Measurements from ENCODE around the gene KLHDC7B.
A peak's percentile ranks its signal among the peaks of the same experiment; 100 is the strongest.

The KLHDC7B gene

GRCh38 chr22:50572965-50573364 is 27.3 kb downstream of the KLHDC7B start:
- H3K36me3 ChIP-seq (ENCODE audit: insufficient read depth, low read length), result no peaks in the 10 kb centered on the region
- no peak overlapping the region for H3K4me3 ChIP-seq (ENCODE audit: low read length)
- no peak overlapping the region for H3K9ac ChIP-seq (ENCODE audit: low read depth, low read length)
- no peaks in the 10 kb centered on the region for H3K4me1 ChIP-seq (ENCODE audit: control insufficient read depth, insufficient read depth, low read length)
- H3K27me3 ChIP-seq (ENCODE audit: control insufficient read depth, insufficient read depth, low read length), result no peaks in the 10 kb centered on the region
- no peaks in the 10 kb centered on the region for H3K9me3 ChIP-seq (replicated peaks; ENCODE audit: low read length)
- H3K4me2 ChIP-seq (ENCODE audit: low read length), result no peak overlapping the region

GRCh38 chr22:50573491-50574382 is 28.0 kb downstream of the KLHDC7B start:
- no peak overlapping the region for H3K4me3 ChIP-seq (ENCODE audit: low read length)
- no peak overlapping the region for H3K9ac ChIP-seq (ENCODE audit: low read depth, low read length)
- H3K9me3 ChIP-seq (replicated peaks; ENCODE audit: low read length), result no peaks in the 10 kb centered on the region
- no peaks in the 10 kb centered on the region for H3K36me3 ChIP-seq (ENCODE audit: insufficient read depth, low read length)
- no peaks in the 10 kb centered on the region for H3K27me3 ChIP-seq (ENCODE audit: control insufficient read depth, insufficient read depth, low read length)
- H3K4me1 ChIP-seq (ENCODE audit: control insufficient read depth, insufficient read depth, low read length), result peaks cover 8% of the 10 kb centered on the region
- H3K4me2 ChIP-seq (ENCODE audit: low read length), result no peak overlapping the region

GRCh38 chr22:50574383-50574755 is 28.7 kb downstream of the KLHDC7B start:
- Histone ChIP-seq H3K4me2 (ENCODE audit: low read length) (no peak overlapping the region), H3K9me3 (replicated peaks; ENCODE audit: low read length) (no peaks in the 10 kb centered on the region), H3K27me3 (ENCODE audit: control insufficient read depth, insufficient read depth, low read length) (no peaks in the 10 kb centered on the region), H3K9ac (ENCODE audit: low read depth, low read length) (no peak overlapping the region), H3K4me1 (ENCODE audit: control insufficient read depth, insufficient read depth, low read length) (peaks cover 14% of the 10 kb centered on the region), H3K36me3 (ENCODE audit: insufficient read depth, low read length) (no peaks in the 10 kb centered on the region), H3K4me3 (ENCODE audit: low read length) (no peak overlapping the region)

GRCh38 chr22:50575426-50575941 is 29.8 kb downstream of the KLHDC7B start:
- peaks cover 4% of the 10 kb centered on the region for H3K36me3 ChIP-seq (ENCODE audit: insufficient read depth, low read length)
- no peak overlapping the region for H3K4me3 ChIP-seq (ENCODE audit: low read length)
- H3K9ac ChIP-seq (ENCODE audit: low read depth, low read length), result no peak overlapping the region
- no peaks in the 10 kb centered on the region for H3K27me3 ChIP-seq (ENCODE audit: control insufficient read depth, insufficient read depth, low read length)
- H3K9me3 ChIP-seq (replicated peaks; ENCODE audit: low read length), result no peaks in the 10 kb centered on the region
- no peak overlapping the region for H3K4me2 ChIP-seq (ENCODE audit: low read length)
- H3K4me1 ChIP-seq (ENCODE audit: control insufficient read depth, insufficient read depth, low read length), result peaks cover 15% of the 10 kb centered on the region

- H3K4me1 ChIP-seq (ENCODE audit: control insufficient read depth, insufficient read depth, low read length), result peaks cover 15% of the 10 kb centered on the region
- H3K9ac ChIP-seq (ENCODE audit: low read depth, low read length), result no peak overlapping the region
- H3K36me3 ChIP-seq (ENCODE audit: insufficient read depth, low read length), result peaks cover 5% of the 10 kb centered on the region
- no peak overlapping the region for H3K4me2 ChIP-seq (ENCODE audit: low read length)
- no peaks in the 10 kb centered on the region for H3K27me3 ChIP-seq (ENCODE audit: control insufficient read depth, insufficient read depth, low read length)
- H3K9me3 ChIP-seq (replicated peaks; ENCODE audit: low read length), result no peaks in the 10 kb centered on the region
- no peak overlapping the region for H3K4me3 ChIP-seq (ENCODE audit: low read length)
Measured at GRCh38 chr22:50576070-50576469, 30.4 kb downstream of the KLHDC7B start.

- Histone ChIP-seq H3K27me3 (ENCODE audit: control insufficient read depth, insufficient read depth, low read length) (no peaks in the 10 kb centered on the region), H3K9ac (ENCODE audit: low read depth, low read length) (no peak overlapping the region), H3K9me3 (replicated peaks; ENCODE audit: low read length) (no peaks in the 10 kb centered on the region), H3K4me2 (ENCODE audit: low read length) (no peak overlapping the region), H3K4me1 (ENCODE audit: control insufficient read depth, insufficient read depth, low read length) (peaks cover 21% of the 10 kb centered on the region), H3K36me3 (ENCODE audit: insufficient read depth, low read length) (peaks cover 7% of the 10 kb centered on the region), H3K4me3 (ENCODE audit: low read length) (no peak overlapping the region)
Measured at GRCh38 chr22:50576806-50577696, 31.4 kb downstream of the KLHDC7B start.

- no peak overlapping the region for H3K9ac ChIP-seq (ENCODE audit: low read depth, low read length)
- H3K36me3 ChIP-seq (ENCODE audit: insufficient read depth, low read length), result peaks cover 7% of the 10 kb centered on the region
- H3K4me1 ChIP-seq (ENCODE audit: control insufficient read depth, insufficient read depth, low read length), result peaks cover 21% of the 10 kb centered on the region
- H3K9me3 ChIP-seq (replicated peaks; ENCODE audit: low read length), result no peaks in the 10 kb centered on the region
- no peaks in the 10 kb centered on the region for H3K27me3 ChIP-seq (ENCODE audit: control insufficient read depth, insufficient read depth, low read length)
- no peak overlapping the region for H3K4me3 ChIP-seq (ENCODE audit: low read length)
- H3K4me2 ChIP-seq (ENCODE audit: low read length), result no peak overlapping the region
Measured at GRCh38 chr22:50577697-50577986, 31.9 kb downstream of the KLHDC7B start.

GRCh38 chr22:50577987-50578775 is 32.5 kb downstream of the KLHDC7B start, which contains the start of gene CPT1B:
TSS of gene CPT1B (minus strand) at chr22:50578427. CDS start at chr22:50577915, 512 bp downstream.
- Histone ChIP-seq H3K4me2 (ENCODE audit: low read length) (peak within 1 kb of the TSS; percentile 34), H3K9ac (ENCODE audit: low read depth, low read length) (no peak within 1 kb of the TSS)

GRCh38 chr22:50578776-50579310 is 33.1 kb downstream of the KLHDC7B start:
- Histone ChIP-seq H3K9me3 (replicated peaks; ENCODE audit: low read length) (no peaks in the 10 kb centered on the region), H3K4me3 (ENCODE audit: low read length) (no peak overlapping the region), H3K4me1 (ENCODE audit: control insufficient read depth, insufficient read depth, low read length) (peaks cover 26% of the 10 kb centered on the region), H3K36me3 (ENCODE audit: insufficient read depth, low read length) (peaks cover 7% of the 10 kb centered on the region), H3K27me3 (ENCODE audit: control insufficient read depth, insufficient read depth, low read length) (no peaks in the 10 kb centered on the region), H3K9ac (ENCODE audit: low read depth, low read length) (no peak overlapping the region), H3K4me2 (ENCODE audit: low read length) (peak overlapping the region; percentile 34)

More at GRCh38 chr22:50577987-50578775, 32.5 kb downstream of the KLHDC7B start, which contains the start of gene CPT1B:
- Histone ChIP-seq H3K4me1 (ENCODE audit: control insufficient read depth, insufficient read depth, low read length) (peaks cover 21% of the 10 kb centered on the region), H3K36me3 (ENCODE audit: insufficient read depth, low read length) (peaks cover 7% of the 10 kb centered on the region), H3K27me3 (ENCODE audit: control insufficient read depth, insufficient read depth, low read length) (no peaks in the 10 kb centered on the region), H3K4me3 (ENCODE audit: low read length) (no peak within 1 kb of the TSS), H3K9me3 (replicated peaks; ENCODE audit: low read length) (no peaks in the 10 kb centered on the region)

GRCh38 chr22:50579752-50580151 is 34.1 kb downstream of the KLHDC7B start:
- peaks cover 7% of the 10 kb centered on the region for H3K36me3 ChIP-seq (ENCODE audit: insufficient read depth, low read length)
- no peaks in the 10 kb centered on the region for H3K9me3 ChIP-seq (replicated peaks; ENCODE audit: low read length)
- H3K4me3 ChIP-seq (ENCODE audit: low read length), result no peak overlapping the region
- peaks cover 26% of the 10 kb centered on the region for H3K4me1 ChIP-seq (ENCODE audit: control insufficient read depth, insufficient read depth, low read length)
- H3K4me2 ChIP-seq (ENCODE audit: low read length), result no peak overlapping the region
- no peaks in the 10 kb centered on the region for H3K27me3 ChIP-seq (ENCODE audit: control insufficient read depth, insufficient read depth, low read length)
- no peak overlapping the region for H3K9ac ChIP-seq (ENCODE audit: low read depth, low read length)

Data from skeletal muscle satellite cell (primary cell).